ENCODE data around the gene TNNI2.

TNNI2 gene

DNA sequence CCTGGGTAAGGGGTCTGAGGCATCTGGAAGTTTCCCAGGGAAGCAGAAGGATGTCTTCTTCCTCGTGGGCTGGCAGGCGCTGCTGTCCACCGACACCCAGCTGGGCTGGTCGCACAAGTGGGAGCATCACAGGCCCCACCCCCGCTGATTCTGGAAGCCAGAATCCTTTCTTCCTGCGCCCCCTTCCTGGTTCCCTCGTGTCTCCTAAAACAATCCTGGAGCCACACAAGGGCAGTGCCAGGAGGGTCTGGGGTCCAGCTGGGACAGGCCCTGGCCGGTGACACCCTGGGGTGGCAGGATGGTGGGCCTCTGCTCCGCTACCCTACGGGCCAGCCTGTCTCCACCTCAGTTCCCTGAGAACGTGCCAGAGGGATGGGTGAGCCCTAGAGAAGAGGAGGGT lies 18.3 kb downstream of the TNNI2 start:
- no peaks in the 10 kb centered on the region for H3K4me1 ChIP-seq (ENCODE audit: control insufficient read depth, insufficient read depth, low read length)
- DNase-seq (ENCODE audit: low read depth, low spot score): no peak
- H3K4me3 ChIP-seq (ENCODE audit: low read length): no peak overlapping the region
- no peaks in the 10 kb centered on the region for H3K27me3 ChIP-seq (ENCODE audit: control insufficient read depth, insufficient read depth, low read length)
- H3K9me3 ChIP-seq (ENCODE audit: control insufficient read depth, insufficient read depth, low read length): no peaks in the 10 kb centered on the region
- H3K27ac ChIP-seq (ENCODE audit: low read length): no peak overlapping the region
- H3K36me3 ChIP-seq (ENCODE audit: control insufficient read depth, insufficient read depth, low read length): no peaks in the 10 kb centered on the region
- WGBS (ENCODE audit: insufficient coverage, insufficient read length): no CpG with 5 or more reads among the region's 11 CpGs

DNA sequence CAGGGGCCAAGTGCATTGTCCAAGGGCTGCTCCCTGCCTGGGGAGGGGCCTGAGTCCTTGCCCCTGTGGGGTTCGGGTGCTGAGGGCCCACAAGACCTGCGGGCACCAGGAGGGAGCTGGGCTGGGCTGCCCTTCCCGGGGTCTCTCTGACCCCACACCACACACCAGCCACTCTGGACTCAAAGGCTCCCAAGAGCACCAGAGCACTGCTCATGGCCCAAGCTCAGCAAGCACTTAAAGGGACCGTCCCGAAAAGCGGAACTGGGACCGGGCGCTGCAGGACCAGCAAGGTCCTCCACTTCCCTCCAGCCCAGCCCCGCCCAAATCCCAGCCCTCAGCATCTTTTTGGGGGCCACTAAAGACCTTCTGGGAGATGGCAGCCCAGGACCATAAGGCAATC lies 19.4 kb downstream of the TNNI2 start:
- Histone ChIP-seq H3K36me3 (ENCODE audit: control insufficient read depth, insufficient read depth, low read length) (0 out of 2 replicates have a peak, but pooled peaks cover 2% of the 10 kb centered on the region), H3K4me1 (ENCODE audit: control insufficient read depth, insufficient read depth, low read length) (peaks cover 2% of the 10 kb centered on the region), H3K4me3 (ENCODE audit: low read length) (no peak overlapping the region), H3K9me3 (ENCODE audit: control insufficient read depth, insufficient read depth, low read length) (no peaks in the 10 kb centered on the region), H3K27me3 (ENCODE audit: control insufficient read depth, insufficient read depth, low read length) (no peaks in the 10 kb centered on the region), H3K27ac (ENCODE audit: low read length) (no peak overlapping the region)
- DNase-seq (ENCODE audit: low read depth, low spot score): no peak
- no CpG with 5 or more reads among the region's 9 CpGs for WGBS (ENCODE audit: insufficient coverage, insufficient read length)

DNA sequence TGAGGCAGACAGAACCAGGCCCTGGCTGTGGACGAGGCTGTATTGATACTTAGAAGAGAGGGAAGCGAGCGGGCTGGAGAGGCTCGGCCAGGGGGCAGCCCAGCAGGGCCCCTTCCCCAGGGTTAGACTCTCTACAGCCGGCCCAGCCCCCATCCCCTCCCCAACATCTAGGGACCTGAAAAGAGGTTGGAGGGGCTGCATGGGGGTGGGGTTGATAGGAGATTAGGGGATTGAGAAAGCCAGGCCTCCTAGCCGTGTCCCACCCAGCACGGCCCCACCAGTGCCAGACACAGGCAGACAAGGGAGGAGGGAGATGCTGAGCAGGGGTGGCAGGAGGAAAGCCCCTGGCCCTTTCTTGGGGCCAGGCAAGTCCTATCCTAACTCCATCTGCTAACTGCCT lies 19.8 kb downstream of the TNNI2 start:
- H3K27ac ChIP-seq (ENCODE audit: low read length): no peak overlapping the region
- no peak overlapping the region for H3K4me3 ChIP-seq (ENCODE audit: low read length)
- no CpG with 5 or more reads among the region's 7 CpGs for WGBS (ENCODE audit: insufficient coverage, insufficient read length)
- DNase-seq (ENCODE audit: low read depth, low spot score): no peak
- no peaks in the 10 kb centered on the region for H3K9me3 ChIP-seq (ENCODE audit: control insufficient read depth, insufficient read depth, low read length)
- H3K36me3 ChIP-seq (ENCODE audit: control insufficient read depth, insufficient read depth, low read length): 0 out of 2 replicates have a peak, but pooled peaks cover 3% of the 10 kb centered on the region
- H3K27me3 ChIP-seq (ENCODE audit: control insufficient read depth, insufficient read depth, low read length): no peaks in the 10 kb centered on the region
- H3K4me1 ChIP-seq (ENCODE audit: control insufficient read depth, insufficient read depth, low read length): peaks cover 5% of the 10 kb centered on the region

DNA sequence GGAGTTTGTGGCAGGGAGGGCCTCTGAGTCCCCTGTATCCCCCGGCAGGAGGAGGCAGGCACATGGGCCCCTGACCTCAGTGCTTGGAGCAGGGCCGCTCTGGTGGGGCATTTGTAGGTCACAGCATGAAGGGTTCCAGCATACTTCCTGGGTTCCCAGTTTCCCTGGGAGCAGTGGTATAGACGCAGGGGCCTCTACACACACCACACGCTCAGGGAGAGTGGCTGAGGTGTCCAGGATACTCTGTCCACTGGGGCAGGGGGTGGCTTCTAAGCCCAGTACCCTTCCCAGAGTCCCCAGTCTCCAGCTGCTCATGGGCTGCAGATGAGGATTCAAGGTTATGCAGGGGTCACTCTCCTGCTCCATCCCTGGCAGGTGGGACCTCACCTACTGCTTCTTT lies 20.2 kb downstream of the TNNI2 start:
- no CpG with 5 or more reads among the region's 4 CpGs for WGBS (ENCODE audit: insufficient coverage, insufficient read length)
- Histone ChIP-seq H3K27ac (ENCODE audit: low read length) (no peak overlapping the region), H3K36me3 (ENCODE audit: control insufficient read depth, insufficient read depth, low read length) (0 out of 2 replicates have a peak, but pooled peaks cover 3% of the 10 kb centered on the region), H3K4me1 (ENCODE audit: control insufficient read depth, insufficient read depth, low read length) (peaks cover 7% of the 10 kb centered on the region), H3K9me3 (ENCODE audit: control insufficient read depth, insufficient read depth, low read length) (no peaks in the 10 kb centered on the region), H3K27me3 (ENCODE audit: control insufficient read depth, insufficient read depth, low read length) (no peaks in the 10 kb centered on the region), H3K4me3 (ENCODE audit: low read length) (no peak overlapping the region)
- no peak for DNase-seq (ENCODE audit: low read depth, low spot score)

GRCh38 chr11:1860108-1860507 lies 21.3 kb downstream of the TNNI2 start:
- DNase-seq (ENCODE audit: low read depth, low spot score): no peak
- Histone ChIP-seq H3K9me3 (ENCODE audit: control insufficient read depth, insufficient read depth, low read length) (no peaks in the 10 kb centered on the region), H3K36me3 (ENCODE audit: control insufficient read depth, insufficient read depth, low read length) (0 out of 2 replicates have a peak, but pooled peaks cover 3% of the 10 kb centered on the region), H3K4me3 (ENCODE audit: low read length) (no peak overlapping the region), H3K27me3 (ENCODE audit: control insufficient read depth, insufficient read depth, low read length) (no peaks in the 10 kb centered on the region), H3K27ac (ENCODE audit: low read length) (no peak overlapping the region), H3K4me1 (ENCODE audit: control insufficient read depth, insufficient read depth, low read length) (peaks cover 7% of the 10 kb centered on the region)
- WGBS (ENCODE audit: insufficient coverage, insufficient read length): no CpG with 5 or more reads among the region's 1 CpG

DNA sequence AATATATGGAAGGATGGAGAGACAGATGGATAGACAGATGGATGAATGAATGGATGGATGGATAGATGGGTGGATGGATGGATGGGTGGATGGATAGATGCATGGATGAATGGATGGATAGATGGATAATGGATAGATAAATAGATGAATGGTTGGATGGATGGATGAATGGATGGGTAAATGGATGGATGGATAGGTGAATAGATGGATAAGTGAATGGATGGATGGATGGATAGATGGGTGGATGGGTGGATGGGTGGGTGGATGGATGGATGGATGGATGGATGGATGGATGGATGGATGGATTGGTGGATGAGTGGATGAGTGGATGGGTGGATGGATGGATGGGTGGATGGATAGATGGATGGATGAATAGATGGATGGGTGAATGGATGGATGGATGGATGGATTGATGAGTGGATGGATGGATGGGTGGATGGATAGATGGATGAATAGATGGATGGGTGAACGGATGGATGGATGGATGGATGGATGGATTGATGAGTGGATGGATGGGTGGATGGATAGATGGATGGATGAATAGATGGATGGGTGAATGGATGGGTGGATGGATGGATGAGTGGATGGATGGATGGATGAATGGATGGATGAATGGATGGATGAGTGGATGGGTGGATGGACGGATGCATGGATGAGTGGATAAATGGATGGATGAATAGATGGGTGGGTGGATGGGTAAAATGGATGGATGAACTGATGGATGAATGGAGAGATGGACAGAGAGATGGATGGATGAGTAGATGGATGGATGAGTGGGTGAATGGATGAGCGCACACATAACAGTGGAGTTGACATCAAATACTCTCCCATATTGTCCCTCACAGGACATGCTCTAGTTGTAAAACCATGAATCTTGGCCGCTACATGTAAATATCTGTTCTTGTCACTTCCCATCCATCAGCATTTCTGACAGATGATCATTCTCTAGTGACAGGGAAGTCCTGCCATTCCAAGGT lies 22.9 kb downstream of the TNNI2 start:
- no peak overlapping the region for H3K4me3 ChIP-seq (ENCODE audit: low read length)
- no CpG with 5 or more reads among the region's 4 CpGs for WGBS (ENCODE audit: insufficient coverage, insufficient read length)
- no peak for DNase-seq (ENCODE audit: low read depth, low spot score)
- no peaks in the 10 kb centered on the region for H3K27me3 ChIP-seq (ENCODE audit: control insufficient read depth, insufficient read depth, low read length)
- no peak overlapping the region for H3K27ac ChIP-seq (ENCODE audit: low read length)
- H3K9me3 ChIP-seq (ENCODE audit: control insufficient read depth, insufficient read depth, low read length): no peaks in the 10 kb centered on the region
- peaks cover 7% of the 10 kb centered on the region for H3K4me1 ChIP-seq (ENCODE audit: control insufficient read depth, insufficient read depth, low read length)
- 0 out of 2 replicates have a peak, but pooled peaks cover 3% of the 10 kb centered on the region for H3K36me3 ChIP-seq (ENCODE audit: control insufficient read depth, insufficient read depth, low read length)

GRCh38 chr11:1862588-1863351 lies 24.0 kb downstream of the TNNI2 start:
- Histone ChIP-seq H3K36me3 (ENCODE audit: control insufficient read depth, insufficient read depth, low read length) (0 out of 2 replicates have a peak, but pooled peaks cover 3% of the 10 kb centered on the region), H3K9me3 (ENCODE audit: control insufficient read depth, insufficient read depth, low read length) (no peaks in the 10 kb centered on the region), H3K4me3 (ENCODE audit: low read length) (no peak overlapping the region), H3K27me3 (ENCODE audit: control insufficient read depth, insufficient read depth, low read length) (no peaks in the 10 kb centered on the region), H3K4me1 (ENCODE audit: control insufficient read depth, insufficient read depth, low read length) (peaks cover 7% of the 10 kb centered on the region), H3K27ac (ENCODE audit: low read length) (no peak overlapping the region)
- no CpG with 5 or more reads among the region's 14 CpGs for WGBS (ENCODE audit: insufficient coverage, insufficient read length)
- DNase-seq (ENCODE audit: low read depth, low spot score): no peak

DNA sequence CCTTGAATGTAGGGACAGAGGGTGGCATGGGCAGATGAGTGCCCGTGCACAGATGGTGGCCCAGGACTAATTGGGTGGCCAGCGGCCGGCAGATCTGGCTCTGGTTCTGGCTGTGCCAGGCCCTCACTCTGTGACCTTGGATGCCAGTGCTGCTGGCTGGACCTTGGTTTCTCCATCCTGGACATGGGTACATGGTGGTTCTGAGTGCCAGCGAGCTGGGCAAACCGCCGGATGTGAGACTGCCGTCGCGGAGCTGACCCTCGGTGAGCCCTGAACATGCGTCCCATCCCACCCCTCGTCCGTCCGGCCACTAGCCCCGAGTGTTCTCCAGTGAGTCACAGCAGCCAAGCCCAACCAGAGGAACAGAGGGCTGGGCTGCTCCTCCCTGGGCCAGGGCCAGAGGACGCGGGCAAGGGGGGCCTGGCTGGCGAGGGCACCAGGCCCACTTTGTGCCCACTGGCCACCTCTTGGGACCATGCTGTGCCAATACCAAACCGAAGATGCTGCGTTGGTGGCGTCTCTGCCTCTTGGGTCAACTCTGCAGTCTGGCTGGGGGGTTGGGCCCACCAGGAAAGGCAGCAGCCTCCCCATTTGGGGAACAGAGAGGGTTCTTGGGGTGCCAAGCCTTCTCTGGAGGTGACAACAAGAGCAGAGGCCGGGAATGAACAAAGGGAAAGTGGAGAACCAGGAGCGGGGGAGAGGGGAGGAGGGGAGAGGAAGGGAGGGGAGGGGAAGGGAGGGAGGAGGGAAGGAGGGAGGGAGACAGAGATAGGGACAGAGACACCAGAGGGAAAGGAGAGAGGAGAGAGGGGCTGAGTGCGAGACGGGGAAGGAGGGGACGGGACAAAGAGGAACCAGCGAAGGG lies 24.8 kb downstream of the TNNI2 start:
- no peak overlapping the region for H3K4me3 ChIP-seq (ENCODE audit: low read length)
- 0 out of 2 replicates have a peak, but pooled peaks cover 3% of the 10 kb centered on the region for H3K36me3 ChIP-seq (ENCODE audit: control insufficient read depth, insufficient read depth, low read length)
- H3K9me3 ChIP-seq (ENCODE audit: control insufficient read depth, insufficient read depth, low read length): no peaks in the 10 kb centered on the region
- no peak for DNase-seq (ENCODE audit: low read depth, low spot score)
- H3K27ac ChIP-seq (ENCODE audit: low read length): no peak overlapping the region
- peaks cover 7% of the 10 kb centered on the region for H3K4me1 ChIP-seq (ENCODE audit: control insufficient read depth, insufficient read depth, low read length)
- no CpG with 5 or more reads among the region's 27 CpGs for WGBS (ENCODE audit: insufficient coverage, insufficient read length)
- no peaks in the 10 kb centered on the region for H3K27me3 ChIP-seq (ENCODE audit: control insufficient read depth, insufficient read depth, low read length)

- DNase-seq (ENCODE audit: low read depth, low spot score): no peak
- H3K4me3 ChIP-seq (ENCODE audit: low read length): no peak overlapping the region
- H3K36me3 ChIP-seq (ENCODE audit: control insufficient read depth, insufficient read depth, low read length): 0 out of 2 replicates have a peak, but pooled peaks cover 3% of the 10 kb centered on the region
- no CpG with 5 or more reads among the region's 18 CpGs for WGBS (ENCODE audit: insufficient coverage, insufficient read length)
- no peaks in the 10 kb centered on the region for H3K27me3 ChIP-seq (ENCODE audit: control insufficient read depth, insufficient read depth, low read length)
- H3K4me1 ChIP-seq (ENCODE audit: control insufficient read depth, insufficient read depth, low read length): peaks cover 7% of the 10 kb centered on the region
- no peak overlapping the region for H3K27ac ChIP-seq (ENCODE audit: low read length)
- no peaks in the 10 kb centered on the region for H3K9me3 ChIP-seq (ENCODE audit: control insufficient read depth, insufficient read depth, low read length)
Measured at GRCh38 chr11:1864231-1864630, 25.4 kb downstream of the TNNI2 start.
